GM12872 (cell line): Measurements from ENCODE around the gene CPA4.

ENCODE experiments used
- CTCF ChIP-seq: IDR thresholded peaks from 3 replicates; pipeline ENCODE4 v1.5.1; 2011; ENCODE audit warnings: low read depth, mild to moderate bottlenecking, low read length, moderate library complexity; ENCODE audit not compliant: insufficient read depth

CPA4 gene

GRCh38 chr7:130294314-130294713 is 1.4 kb downstream of the CPA4 start:
- TF ChIP-seq CTCF, result no peak

- TF ChIP-seq CTCF, result no peak
Measured at GRCh38 chr7:130296221-130296951, 3.4 kb downstream of the CPA4 start.

- TF ChIP-seq CTCF, result no peak
Measured at GRCh38 chr7:130297628-130298543, 4.9 kb downstream of the CPA4 start.

GRCh38 chr7:130298544-130299326 is 5.8 kb downstream of the CPA4 start:
- TF ChIP-seq CTCF, result no peak

- no peak for TF ChIP-seq CTCF
Measured at GRCh38 chr7:130299866-130300265, 6.9 kb downstream of the CPA4 start.

- no peak for TF ChIP-seq CTCF
Measured at GRCh38 chr7:130301501-130302020, 8.6 kb downstream of the CPA4 start.

- no peak for TF ChIP-seq CTCF
Measured at GRCh38 chr7:130302649-130303048, 9.7 kb downstream of the CPA4 start.
